Effector memory CD4-positive, alpha-beta T cell (primary cell): ENCODE measurements around the gene C11orf24.

Experiments used
- DNase-seq, 3 donors: peaks; one replicate each; pipeline ENCODE4 v3.0.0-alpha.2; 2020
- H3K27ac ChIP-seq: 2 replicates; pipeline ENCODE4 v1.7.0; 2013; ENCODE audit warnings: mild to moderate bottlenecking, low read length, moderate library complexity; ENCODE audit not compliant: insufficient read depth, poor library complexity, severe bottlenecking
- H3K27me3 ChIP-seq: replicated peaks from 2 replicates; pipeline ENCODE4 v1.7.0; 2013; ENCODE audit warnings: mild to moderate bottlenecking, low read length; ENCODE audit not compliant: insufficient read depth, control insufficient read depth, poor library complexity, severe bottlenecking
- H3K36me3 ChIP-seq: 2 replicates; pipeline ENCODE4 v1.7.0; 2013; ENCODE audit warnings: mild to moderate bottlenecking, low read length, moderate library complexity; ENCODE audit not compliant: control insufficient read depth, insufficient read depth
- H3K4me1 ChIP-seq: 2 replicates; pipeline ENCODE4 v1.7.0; 2013; ENCODE audit warnings: low read length, mild to moderate bottlenecking; ENCODE audit not compliant: control insufficient read depth, insufficient read depth, poor library complexity, severe bottlenecking
- H3K4me3 ChIP-seq: 2 replicates; pipeline ENCODE4 v1.7.0; 2013; ENCODE audit warnings: low read length, low read depth, mild to moderate bottlenecking; ENCODE audit not compliant: insufficient read depth, poor library complexity, severe bottlenecking
- H3K9me3 ChIP-seq: 2 replicates; pipeline ENCODE4 v1.7.0; 2013; ENCODE audit warnings: mild to moderate bottlenecking, low read length, moderate library complexity; ENCODE audit not compliant: control insufficient read depth

The C11orf24 gene

GRCh38 chr11:68311160-68312116, 39.7 kb upstream of the C11orf24 start:
- no peaks in the 10 kb centered on the region for H3K36me3 ChIP-seq
- H3K9me3 ChIP-seq = no peaks in the 10 kb centered on the region
- H3K4me1 ChIP-seq = peaks cover 15% of the 10 kb centered on the region
- no peak overlapping the region for H3K27ac ChIP-seq
- peak overlapping the region; percentile 35 for H3K4me3 ChIP-seq
- no peaks in the 10 kb centered on the region for H3K27me3 ChIP-seq
- no peak for DNase-seq

GRCh38 chr11:68309621-68310185, 37.9 kb upstream of the C11orf24 start:
- no peaks in the 10 kb centered on the region for H3K36me3 ChIP-seq
- no peak for DNase-seq

GRCh38 chr11:68308068-68308467, 36.3 kb upstream of the C11orf24 start:
- no peak for DNase-seq
- peaks cover under 1% of the 10 kb centered on the region for H3K4me1 ChIP-seq
- no peak overlapping the region for H3K27ac ChIP-seq
- no peaks in the 10 kb centered on the region for H3K36me3 ChIP-seq
- no peak overlapping the region for H3K4me3 ChIP-seq
- no peaks in the 10 kb centered on the region for H3K9me3 ChIP-seq
- no peaks in the 10 kb centered on the region for H3K27me3 ChIP-seq

More at GRCh38 chr11:68309621-68310185, 37.9 kb upstream of the C11orf24 start:
- H3K9me3 ChIP-seq = no peaks in the 10 kb centered on the region
- H3K27ac ChIP-seq = no peak overlapping the region
- H3K27me3 ChIP-seq = no peaks in the 10 kb centered on the region
- H3K4me3 ChIP-seq = no peak overlapping the region
- H3K4me1 ChIP-seq = peaks cover 15% of the 10 kb centered on the region

- Histone ChIP-seq H3K36me3 (no peaks in the 10 kb centered on the region), H3K9me3 (no peaks in the 10 kb centered on the region), H3K4me3 (no peak overlapping the region), H3K4me1 (no peaks in the 10 kb centered on the region), H3K27me3 (no peaks in the 10 kb centered on the region), H3K27ac (no peak overlapping the region)
- DNase-seq = no peak
Measured at GRCh38 chr11:68306636-68307035, 34.9 kb upstream of the C11orf24 start.

- no peaks in the 10 kb centered on the region for H3K27me3 ChIP-seq
- no peak overlapping the region for H3K4me3 ChIP-seq
- H3K36me3 ChIP-seq = no peaks in the 10 kb centered on the region
- DNase-seq = no peak
- no peaks in the 10 kb centered on the region for H3K4me1 ChIP-seq
- H3K9me3 ChIP-seq = no peaks in the 10 kb centered on the region
- H3K27ac ChIP-seq = no peak overlapping the region
Measured at GRCh38 chr11:68303982-68304780, 32.4 kb upstream of the C11orf24 start.

- H3K4me3 ChIP-seq = no peak overlapping the region
- no peaks in the 10 kb centered on the region for H3K36me3 ChIP-seq
- no peaks in the 10 kb centered on the region for H3K9me3 ChIP-seq
- no peak overlapping the region for H3K27ac ChIP-seq
- no peak for DNase-seq
- no peaks in the 10 kb centered on the region for H3K4me1 ChIP-seq
- no peaks in the 10 kb centered on the region for H3K27me3 ChIP-seq
Measured at GRCh38 chr11:68303083-68303482, 31.3 kb upstream of the C11orf24 start.

- Histone ChIP-seq H3K27me3 (no peaks in the 10 kb centered on the region), H3K27ac (no peak overlapping the region), H3K36me3 (no peaks in the 10 kb centered on the region), H3K4me3 (no peak overlapping the region), H3K9me3 (no peaks in the 10 kb centered on the region), H3K4me1 (no peaks in the 10 kb centered on the region)
- DNase-seq = no peak
Measured at GRCh38 chr11:68302670-68303069, 30.9 kb upstream of the C11orf24 start.

GRCh38 chr11:68302256-68302655, 30.5 kb upstream of the C11orf24 start:
- no peaks in the 10 kb centered on the region for H3K36me3 ChIP-seq
- H3K27ac ChIP-seq = no peak overlapping the region
- no peaks in the 10 kb centered on the region for H3K9me3 ChIP-seq
- no peaks in the 10 kb centered on the region for H3K27me3 ChIP-seq
- DNase-seq = no peak
- H3K4me1 ChIP-seq = no peaks in the 10 kb centered on the region
- H3K4me3 ChIP-seq = no peak overlapping the region

- no peaks in the 10 kb centered on the region for H3K9me3 ChIP-seq
- no peak overlapping the region for H3K27ac ChIP-seq
- H3K27me3 ChIP-seq = no peaks in the 10 kb centered on the region
- no peak for DNase-seq
- H3K4me1 ChIP-seq = no peaks in the 10 kb centered on the region
- no peaks in the 10 kb centered on the region for H3K36me3 ChIP-seq
- no peak overlapping the region for H3K4me3 ChIP-seq
Measured at GRCh38 chr11:68300076-68300830, 28.5 kb upstream of the C11orf24 start.
